Stimulated activated CD8-positive, alpha-beta memory T cell treated with anti-CD3 and anti-CD28 coated beads, Interleukin-7, amount 100 ng/mL, for 4 hours (primary cell): ENCODE data around the gene IFRD1.
"Not testable (repeated sequence)": the region's sequence is repeated elsewhere in the genome, so short reads cannot be mapped to it uniquely, and the experiment has no call there.

Source experiments
- DNase-seq, 2 donors: peaks; one replicate each; pipeline ENCODE4 v3.0.0-alpha.2; 2020; ENCODE audit warnings: low read depth in 2 of 2

IFRD1 gene

GRCh38 chr7:112515989-112516388 lies 65.7 kb downstream of the IFRD1 start:
- DNase-seq = no peak

GRCh38 chr7:112516418-112516817 lies 66.2 kb downstream of the IFRD1 start:
- not testable (repeated sequence) for DNase-seq

- no peak for DNase-seq
These were observed 67.2 kb downstream of the IFRD1 start for GRCh38 chr7:112517487-112517886.

GRCh38 chr7:112520787-112521186 lies 70.5 kb downstream of the IFRD1 start:
- DNase-seq = no peak

GRCh38 chr7:112521942-112522341 lies 71.7 kb downstream of the IFRD1 start:
- DNase-seq = no peak

- no peak for DNase-seq
These were observed 73.6 kb downstream of the IFRD1 start for GRCh38 chr7:112523871-112524270.
